Panc1 (cell line): Measurements from ENCODE around the gene KCNK6. TPM values are rescaled to one million over a fixed set of nuclear protein-coding genes. Genes with fewer than 3 reads are reported as not detected.

Experiments
- ATAC-seq: fragments of 200-7000 bp; cut with Tn5 transposase; 2 replicates; pipeline ENCODE4 v1.9.1; 2020; ENCODE audit warnings: mild to moderate bottlenecking, moderate library complexity
- BruUV-seq: library from RNA; stranded (reverse); fragments of 400-500 nt; replicated peaks from 2 replicates; lab custom pipeline; 2021; lab: Mats Ljungman, UMichigan
- CTCF ChIA-PET: fragments of 300-600 bp; sonication (Branson Sonifier 250); formaldehyde crosslinking; loops from one replicate; lab custom pipeline; 2022; ENCODE audit warnings: antibody characterized with exemption; lab: Charles Lee
- POLR2A ChIA-PET: fragments of 300-600 bp; sonication (Branson Sonifier 250); formaldehyde crosslinking; loops from one replicate; lab custom pipeline; 2022; ENCODE audit warnings: antibody characterized with exemption; lab: Charles Lee
- DNase-seq: peaks from one replicate; pipeline ENCODE4 v3.0.0-alpha.2; 2010; ENCODE audit warnings: low read depth, low spot score
- H3K27ac ChIP-seq: 2 replicates; pipeline ENCODE4 v1.5.1; 2011; ENCODE audit warnings: mild to moderate bottlenecking, low read length, inconsistent platforms
- H3K27me3 ChIP-seq: fragments of 200-500 bp; sonication (Bioruptor generic); 2 replicates; pipeline ENCODE4 v1.6.0; 2014; ENCODE audit warnings: low read length, inconsistent platforms; ENCODE audit not compliant: control insufficient read depth, insufficient read depth
- H3K36me3 ChIP-seq: fragments of 200-500 bp; sonication (Bioruptor generic); 2 replicates; pipeline ENCODE4 v1.5.1; 2014; ENCODE audit warnings: inconsistent platforms, mild to moderate bottlenecking, low read length, moderate library complexity; ENCODE audit not compliant: control insufficient read depth, insufficient read depth
- H3K4me1 ChIP-seq: 2 replicates; pipeline ENCODE4 v1.5.1; 2011; ENCODE audit warnings: inconsistent platforms, mild to moderate bottlenecking, low read length, moderate library complexity; ENCODE audit not compliant: control insufficient read depth, insufficient read depth
- H3K4me3 ChIP-seq, 2 experiments: 2 replicates each; pipeline ENCODE4 v1.5.1; 2011 to 2012; ENCODE audit warnings: low read depth in 2 of 2, low read length in 2 of 2, mild to moderate bottlenecking in 2 of 2, inconsistent platforms in 1 of 2, moderate library complexity in 1 of 2
- H3K9me3 ChIP-seq: fragments of 200-500 bp; sonication (Bioruptor generic); 2 replicates; pipeline ENCODE4 v1.5.1; 2014; ENCODE audit warnings: low read depth, mild to moderate bottlenecking, inconsistent platforms, low read length, moderate library complexity; ENCODE audit not compliant: control insufficient read depth, insufficient read depth
- CTCF ChIP-seq: fragments of 450-650 bp; IDR thresholded peaks from 2 replicates; pipeline ENCODE4 v1.5.1; 2017; ENCODE audit warnings: mild to moderate bottlenecking
- POLR2AphosphoS5 ChIP-seq: IDR thresholded peaks from 2 replicates; pipeline ENCODE4 v1.6.1; 2012; ENCODE audit warnings: mild to moderate bottlenecking, low read depth, low read length, moderate library complexity
- SIN3A ChIP-seq: IDR thresholded peaks from 2 replicates; pipeline ENCODE4 v1.6.1; 2012; ENCODE audit warnings: low read depth, mild to moderate bottlenecking, low read length, moderate library complexity, borderline replicate concordance; ENCODE audit not compliant: insufficient read depth
- TCF7L2 ChIP-seq: IDR thresholded peaks from 2 replicates; pipeline ENCODE4 v1.6.1; 2011; ENCODE audit warnings: mild to moderate bottlenecking, low read depth, low read length, inconsistent platforms
- in situ Hi-C: cut with HindIII; loops from 2 replicates; pipeline ENCODE4 v1.10.0; 2016; ENCODE audit warnings: low sequenced_read_pairs, low pct_unique_long_range_greater_than_20kb
- intact Hi-C: fragments of 100-400 bp; cut with micrococcal nuclease; formaldehyde crosslinking; loops from one replicate; pipeline ENCODE4 v1.10.0; 2022; ENCODE audit not compliant: unreplicated experiment
- total RNA-seq: library from RNA; stranded (reverse); gene quantifications from one replicate; pipeline ENCODE4 v1.2.1, GENCODE V29; 2021; ENCODE audit not compliant: unreplicated experiment
- TF ChIP-seq, protein P1 (sequence below), 2 experiments: IDR thresholded peaks; 2 replicates each; pipeline ENCODE4 v1.6.1; 2011 to 2012; ENCODE audit warnings: low read depth in 2 of 2, control low read depth in 1 of 2, low read length in 1 of 2, mild to moderate bottlenecking in 1 of 2, moderate library complexity in 1 of 2; ENCODE audit not compliant: insufficient read depth in 1 of 2

KCNK6 gene
- total RNA-seq, 1 experiment from 2014 or later, result 17.2 TPM

GRCh38 chr19:38355728-38356725 is 36.4 kb downstream of the KCNK6 start:
- intact Hi-C loops (no loop called here), in situ Hi-C loops (no loop called here)
- CTCF ChIA-PET, result no interaction called here
- no peaks in the 10 kb centered on the region for H3K36me3 ChIP-seq
- POLR2A ChIA-PET, result interaction anchor here (0.6 kb wide), 1 partner anchor 475 kb away, joined by 8 read pairs; no protein-coding TSS in a partner anchor
- H3K4me1 ChIP-seq, result 0 out of 2 replicates have a peak, but pooled peaks cover 3% of the 10 kb centered on the region
- DNase-seq (no peak), ATAC-seq (no peak)
- no peak overlapping the region for H3K27ac ChIP-seq
- H3K9me3 ChIP-seq, result no peaks in the 10 kb centered on the region
- no TSS peak for BruUV-seq
- no peak for TF ChIP-seq POLR2AphosphoS5
- no peak for TF ChIP-seq SIN3A
- TF ChIP-seq, protein P1, sequence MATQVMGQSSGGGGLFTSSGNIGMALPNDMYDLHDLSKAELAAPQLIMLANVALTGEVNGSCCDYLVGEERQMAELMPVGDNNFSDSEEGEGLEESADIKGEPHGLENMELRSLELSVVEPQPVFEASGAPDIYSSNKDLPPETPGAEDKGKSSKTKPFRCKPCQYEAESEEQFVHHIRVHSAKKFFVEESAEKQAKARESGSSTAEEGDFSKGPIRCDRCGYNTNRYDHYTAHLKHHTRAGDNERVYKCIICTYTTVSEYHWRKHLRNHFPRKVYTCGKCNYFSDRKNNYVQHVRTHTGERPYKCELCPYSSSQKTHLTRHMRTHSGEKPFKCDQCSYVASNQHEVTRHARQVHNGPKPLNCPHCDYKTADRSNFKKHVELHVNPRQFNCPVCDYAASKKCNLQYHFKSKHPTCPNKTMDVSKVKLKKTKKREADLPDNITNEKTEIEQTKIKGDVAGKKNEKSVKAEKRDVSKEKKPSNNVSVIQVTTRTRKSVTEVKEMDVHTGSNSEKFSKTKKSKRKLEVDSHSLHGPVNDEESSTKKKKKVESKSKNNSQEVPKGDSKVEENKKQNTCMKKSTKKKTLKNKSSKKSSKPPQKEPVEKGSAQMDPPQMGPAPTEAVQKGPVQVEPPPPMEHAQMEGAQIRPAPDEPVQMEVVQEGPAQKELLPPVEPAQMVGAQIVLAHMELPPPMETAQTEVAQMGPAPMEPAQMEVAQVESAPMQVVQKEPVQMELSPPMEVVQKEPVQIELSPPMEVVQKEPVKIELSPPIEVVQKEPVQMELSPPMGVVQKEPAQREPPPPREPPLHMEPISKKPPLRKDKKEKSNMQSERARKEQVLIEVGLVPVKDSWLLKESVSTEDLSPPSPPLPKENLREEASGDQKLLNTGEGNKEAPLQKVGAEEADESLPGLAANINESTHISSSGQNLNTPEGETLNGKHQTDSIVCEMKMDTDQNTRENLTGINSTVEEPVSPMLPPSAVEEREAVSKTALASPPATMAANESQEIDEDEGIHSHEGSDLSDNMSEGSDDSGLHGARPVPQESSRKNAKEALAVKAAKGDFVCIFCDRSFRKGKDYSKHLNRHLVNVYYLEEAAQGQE (IDR thresholded peaks at IDR 0.05; ENCODE audit: insufficient read depth in 1 of 2, low read depth in 2 of 2, low read length in 1 of 2), result no peak
- no peak for TF ChIP-seq CTCF
- no peak for TF ChIP-seq TCF7L2
- H3K27me3 ChIP-seq, result peaks cover 9% of the 10 kb centered on the region
- H3K4me3 ChIP-seq, result no peak overlapping the region

GRCh38 chr19:38358071-38358470 is 38.4 kb downstream of the KCNK6 start:
- Histone ChIP-seq H3K27ac (no peak overlapping the region), H3K27me3 (peaks cover 10% of the 10 kb centered on the region), H3K4me3 (no peak overlapping the region), H3K36me3 (no peaks in the 10 kb centered on the region), H3K9me3 (no peaks in the 10 kb centered on the region), H3K4me1 (0 out of 2 replicates have a peak, but pooled peaks cover 3% of the 10 kb centered on the region)
- ATAC-seq, result no peak
- TF ChIP-seq TCF7L2, result no peak
- TF ChIP-seq SIN3A, result no peak
- no peak for TF ChIP-seq POLR2AphosphoS5
- no peak for TF ChIP-seq CTCF
- TF ChIP-seq, protein P1 (IDR thresholded peaks at IDR 0.05; ENCODE audit: insufficient read depth in 1 of 2, low read depth in 2 of 2, low read length in 1 of 2), result no peak
- CTCF ChIA-PET, result no interaction called here
- no peak for DNase-seq
- intact Hi-C loops, result no loop called here
- in situ Hi-C loops, result no loop called here
- no TSS peak for BruUV-seq
- POLR2A ChIA-PET, result no interaction called here
